NCI-H510A (cell line): ENCODE data around the gene BMPER.
A peak's percentile ranks its signal among the peaks of the same experiment; 100 is the strongest.

Experiments
- DNase-seq: peaks from one replicate; lab custom pipeline; 2025; lab: John Stamatoyannopoulos, UW

Gene BMPER

GRCh38 chr7:33905389-33906032 is at the start of gene BMPER:
Gene BMPER, plus strand, starts transcription at chr7:33905539. Its CDS starts 75 bp downstream, at chr7:33905614.
- peak; percentile 51 for DNase-seq

GRCh38 chr7:33861947-33862346 is 43.4 kb upstream of the BMPER start:
- DNase-seq = no peak

- DNase-seq = no peak
Measured at GRCh38 chr7:33862946-33863814, 42.2 kb upstream of the BMPER start.

GRCh38 chr7:33868166-33868565 is 37.2 kb upstream of the BMPER start:
- DNase-seq = no peak

GRCh38 chr7:33869176-33869575 is 36.2 kb upstream of the BMPER start:
- no peak for DNase-seq

- DNase-seq = no peak
Measured at GRCh38 chr7:33870120-33870519, 35.2 kb upstream of the BMPER start.

GRCh38 chr7:33872870-33873269 is 32.5 kb upstream of the BMPER start:
- DNase-seq = no peak

GRCh38 chr7:33873518-33873917 is 31.8 kb upstream of the BMPER start:
- DNase-seq = no peak

GRCh38 chr7:33873981-33874750 is 31.2 kb upstream of the BMPER start:
- no peak for DNase-seq

- DNase-seq = no peak
Measured at GRCh38 chr7:33874943-33875342, 30.4 kb upstream of the BMPER start.

GRCh38 chr7:33876596-33877274 is 28.6 kb upstream of the BMPER start:
- no peak for DNase-seq

GRCh38 chr7:33880787-33881186 is 24.6 kb upstream of the BMPER start:
- no peak for DNase-seq

- DNase-seq = no peak
Measured at GRCh38 chr7:33881316-33881715, 24.0 kb upstream of the BMPER start.

GRCh38 chr7:33882040-33882837 is 23.1 kb upstream of the BMPER start:
- no peak for DNase-seq

- no peak for DNase-seq
Measured at GRCh38 chr7:33882950-33883670, 22.2 kb upstream of the BMPER start.

- DNase-seq = no peak
Measured at GRCh38 chr7:33883671-33883965, 21.7 kb upstream of the BMPER start.

GRCh38 chr7:33885290-33886148 is 19.8 kb upstream of the BMPER start:
- DNase-seq = no peak

GRCh38 chr7:33886149-33886623 is 19.2 kb upstream of the BMPER start:
- DNase-seq = no peak

GRCh38 chr7:33887266-33887975 is 17.9 kb upstream of the BMPER start:
- DNase-seq = no peak
